Measurements from ENCODE around the gene SLC12A5. TPM values are rescaled to one million over a fixed set of nuclear protein-coding genes. Genes with fewer than 3 reads are reported as not detected.

The SLC12A5 gene
- total RNA-seq, 1 experiment from 2014 or later, result 8.7 TPM

DNA sequence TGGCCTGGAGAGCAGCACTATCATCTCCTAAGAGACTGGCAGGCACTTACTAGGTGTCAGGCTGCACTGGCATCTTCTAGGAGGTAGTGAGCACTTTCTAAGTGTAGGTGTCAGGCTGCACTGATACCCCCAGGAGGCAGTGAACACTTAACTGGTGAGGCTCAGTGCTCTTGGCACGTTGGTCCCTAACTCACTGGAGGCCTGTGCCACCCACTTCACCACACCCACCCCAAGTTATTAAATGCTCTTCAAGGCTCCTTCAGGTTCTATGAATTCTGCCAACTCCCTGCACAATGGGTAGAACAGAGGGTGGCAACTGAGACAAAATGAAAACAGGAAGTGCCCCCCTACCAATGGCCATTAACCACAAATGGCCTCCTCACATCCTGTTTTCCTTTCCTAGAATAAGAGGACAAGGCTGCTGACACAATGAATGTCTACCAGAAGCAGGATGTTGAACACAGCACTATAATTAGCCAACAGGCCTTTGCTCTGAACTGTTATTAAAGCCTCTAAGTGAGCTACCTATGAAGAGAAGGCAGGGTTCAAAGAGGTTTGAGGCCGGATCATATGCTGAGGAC lies 31.4 kb downstream of the SLC12A5 start:
- Histone ChIP-seq H3K4me3 (no peak overlapping the region), H3K4me1 (replicated peaks; ENCODE audit: insufficient read depth) (no peaks in the 10 kb centered on the region), H3K9me2 (ENCODE audit: insufficient read depth) (no peaks in the 10 kb centered on the region), H3K4me2 (no peak overlapping the region), H3F3A (ENCODE audit: insufficient read depth, low read depth) (peaks cover 8% of the 10 kb centered on the region; the same call in 1 of the 2 replicates), H2AFZ (no peak overlapping the region), H3K27ac (no peak overlapping the region), H3K36me3 (ENCODE audit: low read depth) (peaks cover 22% of the 10 kb centered on the region), H3K79me2 (ENCODE audit: low read depth) (no peaks in the 10 kb centered on the region), H3K27me3 (ENCODE audit: insufficient read depth, low read depth) (no peaks in the 10 kb centered on the region), H4K20me1 (ENCODE audit: insufficient read depth) (peaks cover 12% of the 10 kb centered on the region), H3K9me3 (ENCODE audit: insufficient read depth, low read depth) (no peaks in the 10 kb centered on the region)
- intact Hi-C loops (cut with micrococcal nuclease; ENCODE audit: unreplicated experiment), result no loop called here
- ChIA-PET POLR2A (ENCODE audit: unreplicated experiment) (interaction anchor here (0.6 kb wide), 1 partner anchor 43 kb away, joined by 3 read pairs; no protein-coding TSS in a partner anchor), CTCF (no interaction called here)
- no TSS peak for BruUV-seq (replicated peaks)
- no peak for TF ChIP-seq EZH2 (IDR thresholded peaks at IDR 0.05; ENCODE audit: low read depth)
- TF ChIP-seq, protein P1, sequence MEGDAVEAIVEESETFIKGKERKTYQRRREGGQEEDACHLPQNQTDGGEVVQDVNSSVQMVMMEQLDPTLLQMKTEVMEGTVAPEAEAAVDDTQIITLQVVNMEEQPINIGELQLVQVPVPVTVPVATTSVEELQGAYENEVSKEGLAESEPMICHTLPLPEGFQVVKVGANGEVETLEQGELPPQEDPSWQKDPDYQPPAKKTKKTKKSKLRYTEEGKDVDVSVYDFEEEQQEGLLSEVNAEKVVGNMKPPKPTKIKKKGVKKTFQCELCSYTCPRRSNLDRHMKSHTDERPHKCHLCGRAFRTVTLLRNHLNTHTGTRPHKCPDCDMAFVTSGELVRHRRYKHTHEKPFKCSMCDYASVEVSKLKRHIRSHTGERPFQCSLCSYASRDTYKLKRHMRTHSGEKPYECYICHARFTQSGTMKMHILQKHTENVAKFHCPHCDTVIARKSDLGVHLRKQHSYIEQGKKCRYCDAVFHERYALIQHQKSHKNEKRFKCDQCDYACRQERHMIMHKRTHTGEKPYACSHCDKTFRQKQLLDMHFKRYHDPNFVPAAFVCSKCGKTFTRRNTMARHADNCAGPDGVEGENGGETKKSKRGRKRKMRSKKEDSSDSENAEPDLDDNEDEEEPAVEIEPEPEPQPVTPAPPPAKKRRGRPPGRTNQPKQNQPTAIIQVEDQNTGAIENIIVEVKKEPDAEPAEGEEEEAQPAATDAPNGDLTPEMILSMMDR (conservative IDR thresholded peaks at IDR 0.05), result no peak
- DNase-seq, result peak in 1 of 2 experiments; percentile 13

DNA sequence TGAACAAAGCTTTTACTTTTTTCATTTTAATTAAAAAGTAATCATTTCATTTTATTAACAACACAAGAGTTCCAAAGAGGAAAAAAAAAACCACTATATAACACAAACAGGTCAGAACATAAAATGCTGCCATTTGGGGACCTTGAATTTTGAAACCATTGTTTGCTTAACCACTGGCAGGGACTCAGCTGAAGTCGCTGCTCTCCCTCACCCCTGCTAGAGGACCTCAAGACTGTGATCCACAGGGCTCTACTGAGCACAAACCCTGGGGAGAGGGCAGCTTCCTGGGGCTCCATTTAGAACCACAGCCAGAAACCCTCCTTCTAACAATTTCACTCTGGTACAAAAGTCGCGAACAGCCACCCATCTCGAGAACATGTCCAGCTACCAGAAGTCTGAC lies 32.0 kb downstream of the SLC12A5 start:
- intact Hi-C loops (cut with micrococcal nuclease; ENCODE audit: unreplicated experiment), result no loop called here
- BruUV-seq (replicated peaks), result no TSS peak
- no peak overlapping the region for H3K4me3 ChIP-seq
- peak in 1 of 2 experiments; percentile 26 for DNase-seq
- peaks cover 25% of the 10 kb centered on the region for H3K36me3 ChIP-seq (ENCODE audit: low read depth)
- ChIA-PET CTCF (no interaction called here), POLR2A (ENCODE audit: unreplicated experiment) (interaction anchor here (0.7 kb wide), 1 partner anchor 13 kb away, joined by 5 read pairs; no protein-coding TSS in a partner anchor)
- H4K20me1 ChIP-seq (ENCODE audit: insufficient read depth), result peaks cover 12% of the 10 kb centered on the region
- no peaks in the 10 kb centered on the region for H3K79me2 ChIP-seq (ENCODE audit: low read depth)
- H2AFZ ChIP-seq, result no peak overlapping the region
- no peaks in the 10 kb centered on the region for H3K9me2 ChIP-seq (ENCODE audit: insufficient read depth)
- H3K4me1 ChIP-seq (replicated peaks; ENCODE audit: insufficient read depth), result no peaks in the 10 kb centered on the region
- H3K27me3 ChIP-seq (ENCODE audit: insufficient read depth, low read depth), result no peaks in the 10 kb centered on the region
- no peaks in the 10 kb centered on the region for H3K9me3 ChIP-seq (ENCODE audit: insufficient read depth, low read depth)
- no peak overlapping the region for H3K4me2 ChIP-seq
- no peak for TF ChIP-seq EZH2 (IDR thresholded peaks at IDR 0.05; ENCODE audit: low read depth)
- TF ChIP-seq, protein P1 (conservative IDR thresholded peaks at IDR 0.05), result no peak
- H3K27ac ChIP-seq, result no peak overlapping the region
- peaks cover 8% of the 10 kb centered on the region; the same call in 1 of the 2 replicates for H3F3A ChIP-seq (ENCODE audit: insufficient read depth, low read depth)

DNA sequence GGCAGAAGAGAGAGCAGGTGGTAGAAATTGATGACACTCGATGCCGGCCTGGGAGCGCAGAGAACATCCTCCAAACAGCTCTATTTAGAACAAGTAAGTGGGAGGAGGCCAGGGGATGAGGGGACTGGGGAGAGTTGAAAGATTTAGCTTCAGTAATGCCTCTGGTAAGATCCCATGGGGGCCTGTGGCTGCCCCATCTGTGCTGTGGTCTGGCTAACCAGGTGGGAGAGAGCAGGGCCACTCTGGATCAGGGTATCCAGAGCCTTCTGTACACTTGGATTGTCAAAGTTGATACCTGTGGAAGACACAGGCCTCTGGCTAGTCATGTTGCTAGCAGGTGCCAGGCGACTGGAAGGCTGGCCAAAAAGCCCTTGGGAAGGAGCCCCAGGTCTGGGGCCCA lies 33.1 kb downstream of the SLC12A5 start:
- Histone ChIP-seq H3K4me2 (no peak overlapping the region), H3F3A (ENCODE audit: insufficient read depth, low read depth) (peaks cover 8% of the 10 kb centered on the region), H3K27ac (no peak overlapping the region), H3K9me3 (ENCODE audit: insufficient read depth, low read depth) (no peaks in the 10 kb centered on the region), H3K4me3 (no peak overlapping the region), H3K4me1 (replicated peaks; ENCODE audit: insufficient read depth) (no peaks in the 10 kb centered on the region), H4K20me1 (ENCODE audit: insufficient read depth) (peaks cover 12% of the 10 kb centered on the region), H3K27me3 (ENCODE audit: insufficient read depth, low read depth) (no peaks in the 10 kb centered on the region), H3K36me3 (ENCODE audit: low read depth) (peaks cover 36% of the 10 kb centered on the region), H3K79me2 (ENCODE audit: low read depth) (no peaks in the 10 kb centered on the region), H3K9me2 (ENCODE audit: insufficient read depth) (no peaks in the 10 kb centered on the region), H2AFZ (no peak overlapping the region)
- CTCF ChIA-PET, result no interaction called here
- intact Hi-C loops (cut with micrococcal nuclease; ENCODE audit: unreplicated experiment), result no loop called here
- TF ChIP-seq EZH2 (IDR thresholded peaks at IDR 0.05; ENCODE audit: low read depth), result no peak
- TF ChIP-seq, protein P1 (conservative IDR thresholded peaks at IDR 0.05), result no peak
- peak in 1 of 2 experiments; percentile 22 for DNase-seq
- BruUV-seq (replicated peaks), result no TSS peak
- POLR2A ChIA-PET (ENCODE audit: unreplicated experiment), result no interaction called here
